ENCODE results near the gene RPUSD4. TPM values are rescaled to one million over a fixed set of nuclear protein-coding genes. Genes with fewer than 3 reads are reported as not detected.
"Not testable (repeated sequence)": the region's sequence is repeated elsewhere in the genome, so short reads cannot be mapped to it uniquely, and the experiment has no call there.

Gene RPUSD4
- total RNA-seq, result 10 to 100 TPM; 13.2 to 18.8 (median 14.0) TPM

- Histone ChIP-seq H3K4me1 (peaks cover 0 to 28% (median 13%) of the 10 kb centered on the region in 3 donors), H3K36me3 (peaks cover 0 to 29% of the 10 kb centered on the region in 2 donors), H3K9me3 (no peaks in the 10 kb centered on the region), H3K4me3 (peak within 1 kb of the TSS; percentile 47 to 78), H3K27ac (peak within 1 kb of the TSS; percentile 7 to 83 (median 77)), H3K27me3 (no peaks in the 10 kb centered on the region)
- ATAC-seq, result peak; percentile 100
- WGBS, 2 donors (ENCODE audit: low coverage in 1 of 2), result 0 to 1% methylated on average over 9 to 13 of the region's 62 CpGs
- TF ChIP-seq CTCF (IDR thresholded peaks at IDR 0.05), result no peak
- no peak for TF ChIP-seq EP300 (IDR thresholded peaks at IDR 0.05)
- peak; percentile 87 for TF ChIP-seq POLR2AphosphoS5 (IDR thresholded peaks at IDR 0.05)
- peak; percentile 68 to 78 for TF ChIP-seq POLR2A (IDR thresholded peaks at IDR 0.05)
Measured at GRCh38 chr11:126211236-126212088, at the start of gene RPUSD4, which contains the start of gene FAM118B. TSS of gene RPUSD4 (minus strand) at chr11:126211650. CDS start at chr11:126211638, 12 bp downstream. TSS of gene FAM118B (plus strand) at chr11:126211782. CDS start at chr11:126235002, 23,220 bp downstream.

- Histone ChIP-seq H3K27me3 (no peaks in the 10 kb centered on the region), H3K36me3 (peaks cover 4 to 59% of the 10 kb centered on the region in 2 donors), H3K4me3 (no peak overlapping the region), H3K27ac (no peak overlapping the region), H3K4me1 (no peaks in the 10 kb centered on the region), H3K9me3 (no peaks in the 10 kb centered on the region)
- 65 to 82% methylated on average over 2 of the region's 2 CpGs for WGBS, 2 donors (ENCODE audit: low coverage in 1 of 2)
- no peak for ATAC-seq
- TF ChIP-seq CTCF (IDR thresholded peaks at IDR 0.05) (no peak), POLR2AphosphoS5 (IDR thresholded peaks at IDR 0.05) (no peak), POLR2A (IDR thresholded peaks at IDR 0.05) (no peak), EP300 (IDR thresholded peaks at IDR 0.05) (no peak)
Measured at GRCh38 chr11:126257764-126258163, 46.3 kb upstream of the RPUSD4 start.

- H3K36me3 ChIP-seq, result peaks cover 1 to 53% of the 10 kb centered on the region in 2 donors
- no peaks in the 10 kb centered on the region for H3K27me3 ChIP-seq
- no peaks in the 10 kb centered on the region for H3K4me1 ChIP-seq
- WGBS, 2 donors (ENCODE audit: low coverage in 1 of 2), result 84 to 88% methylated on average over 2 of the region's 2 CpGs
- no peak overlapping the region for H3K4me3 ChIP-seq
- no peaks in the 10 kb centered on the region for H3K9me3 ChIP-seq
- TF ChIP-seq POLR2A (IDR thresholded peaks at IDR 0.05) (no peak), POLR2AphosphoS5 (IDR thresholded peaks at IDR 0.05) (no peak), CTCF (IDR thresholded peaks at IDR 0.05) (no peak)
- no peak for ATAC-seq
- no peak overlapping the region for H3K27ac ChIP-seq
Measured at GRCh38 chr11:126257144-126257543, 45.7 kb upstream of the RPUSD4 start.

- TF ChIP-seq CTCF (IDR thresholded peaks at IDR 0.05) (no peak), POLR2AphosphoS5 (IDR thresholded peaks at IDR 0.05) (no peak), EP300 (IDR thresholded peaks at IDR 0.05) (no peak), POLR2A (IDR thresholded peaks at IDR 0.05) (no peak)
- ATAC-seq, result no peak
- Histone ChIP-seq H3K36me3 (peaks cover under 1 to 52% of the 10 kb centered on the region in 2 donors), H3K27me3 (no peaks in the 10 kb centered on the region), H3K4me3 (no peak overlapping the region), H3K4me1 (no peaks in the 10 kb centered on the region), H3K9me3 (no peaks in the 10 kb centered on the region), H3K27ac (no peak overlapping the region)
- WGBS, 2 donors (ENCODE audit: low coverage in 1 of 2), result 90 to 93% methylated on average over 3 to 4 of the region's 4 CpGs
Measured at GRCh38 chr11:126256216-126256615, 44.8 kb upstream of the RPUSD4 start.

GRCh38 chr11:126255507-126255906 is 44.1 kb upstream of the RPUSD4 start:
- not testable (repeated sequence) for H3K4me3 ChIP-seq, H3K27ac ChIP-seq, H3K9me3 ChIP-seq, ATAC-seq, H3K4me1 ChIP-seq, H3K27me3 ChIP-seq
- 86 to 100% methylated on average over 2 to 5 of the region's 5 CpGs for WGBS, 2 donors (ENCODE audit: low coverage in 1 of 2)
- H3K36me3 ChIP-seq, result peaks cover 3 to 58% of the 10 kb centered on the region in 2 donors
